ENCODE data around the gene DYDC1.

DNA sequence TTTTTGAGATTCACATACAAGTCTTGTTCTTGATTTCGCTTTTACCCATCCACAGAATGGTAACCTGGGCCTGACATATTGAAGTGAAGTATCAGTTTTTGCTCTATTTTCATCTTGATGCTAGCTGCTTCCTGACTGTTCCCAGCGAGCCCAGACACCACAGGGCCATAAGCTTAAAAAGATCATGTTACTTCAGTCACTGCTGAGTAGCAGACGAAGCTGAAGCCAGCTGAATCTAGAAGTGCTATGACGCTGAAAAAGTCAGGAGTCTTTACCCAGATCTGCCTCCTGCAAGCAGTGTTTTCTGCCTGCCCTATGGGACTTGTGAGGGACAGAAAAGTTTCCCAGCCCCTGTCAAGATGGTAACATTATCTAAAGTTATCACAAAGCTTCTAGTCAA lies 49.1 kb upstream of the DYDC1 start:
- TF ChIP-seq CTCF (IDR thresholded peaks at IDR 0.05) = no peak
- no peak for TF ChIP-seq POLR2A (IDR thresholded peaks at IDR 0.05)
